Stomach (tissue), 4 donors: Measurements from ENCODE around the gene DRD2.

Experiments
- EP300 ChIP-seq: sonication (generic); formaldehyde crosslinking; IDR thresholded peaks from one replicate; pipeline ENCODE4 v1.6.1; 2017; ENCODE audit warnings: antibody characterized with exemption
- POLR2A ChIP-seq, 4 donors: fragments of 450-650 bp; IDR thresholded peaks; one replicate each; pipeline ENCODE4 v1.6.1; 2016; ENCODE audit warnings: antibody characterized with exemption in 4 of 4, control low read depth in 2 of 4, mild to moderate bottlenecking in 1 of 4, moderate library complexity in 1 of 4

GRCh38 chr11:113370634-113371033, 104.6 kb downstream of the DRD2 start:
- TF ChIP-seq POLR2A (IDR thresholded peaks at IDR 0.05) = no peak
- no peak for TF ChIP-seq EP300
